K562 (cell line): ENCODE data around the gene SOX8. TPM values are rescaled to one million over a fixed set of nuclear protein-coding genes. Genes with fewer than 3 reads are reported as not detected.

Experiments used
- ATAC-seq: fragments of 200-7000 bp; cut with Tn5 transposase; 3 replicates; pipeline ENCODE4 v1.9.1; 2020; ENCODE audit warnings: moderate library complexity
- BruUV-seq: library from RNA; stranded (reverse); fragments of 400-500 nt; replicated peaks from 2 replicates; lab custom pipeline; 2021; lab: Mats Ljungman, UMichigan
- CTCF ChIA-PET: fragments of 300-600 bp; formaldehyde crosslinking; extraction: SDS; loops from one replicate; lab custom pipeline; 2021; ENCODE audit warnings: low intra/inter-chr PET ratio; lab: Yijun Ruan, JAX
- POLR2A ChIA-PET: fragments of 300-600, 350-650 bp; sonication (Branson Sonifier 250); formaldehyde crosslinking; extraction: SDS; loops from one replicate; lab custom pipeline; 2021; ENCODE audit warnings: antibody characterized with exemption, inconsistent platforms; lab: Yijun Ruan, JAX
- DNase-seq, 4 experiments: peaks; one replicate each; pipeline versions ENCODE4 v3.0.0 to v3.0.0-alpha.2; 2011 to 2018; ENCODE audit warnings: low spot score in 3 of 4, mixed read lengths in 3 of 4; ENCODE audit errors: extremely low read depth in 1 of 4
- FAIRE-seq: peaks from 2 replicates; lab custom pipeline; 2011; peaks lifted over from hg19 to GRCh38; lab: Jason Lieb, UNC
- H2AFZ ChIP-seq: 2 replicates; pipeline ENCODE4 v1.6.0; 2011; ENCODE audit warnings: low read depth, low read length, control low read depth, inconsistent platforms
- H3K27ac ChIP-seq: fragments of 200-600 bp; 3 replicates; pipeline ENCODE4 v1.8.0; 2011; ENCODE audit warnings: low read depth, mild to moderate bottlenecking, control low read depth, inconsistent platforms, low read length, moderate library complexity, mixed read lengths; ENCODE audit errors: extremely low read depth
- H3K27me3 ChIP-seq, 2 experiments: fragments of 300-600 bp in 1 of 2; 2 replicates in 1 of 2; 3 replicates in 1 of 2; pipeline versions ENCODE4 v1.6.0 to v1.8.0; 2011; ENCODE audit warnings: inconsistent platforms in 2 of 2, low read length in 2 of 2, mild to moderate bottlenecking in 1 of 2, mixed read lengths in 1 of 2, moderate library complexity in 1 of 2; ENCODE audit not compliant: control insufficient read depth in 2 of 2, insufficient read depth in 2 of 2
- H3K36me3 ChIP-seq: fragments of 300-600 bp; 3 replicates; pipeline ENCODE4 v1.8.0; 2011; ENCODE audit warnings: mild to moderate bottlenecking, low read length, inconsistent platforms; ENCODE audit not compliant: control insufficient read depth, insufficient read depth
- H3K4me1 ChIP-seq, 2 experiments: fragments of 200-600 bp in 1 of 2; replicated peaks in 1 of 2; 2 replicates in 1 of 2; 3 replicates in 1 of 2; pipeline versions ENCODE4 v1.5.1 to v1.8.0; 2011; ENCODE audit warnings: inconsistent platforms in 2 of 2, low read length in 2 of 2, mild to moderate bottlenecking in 1 of 2, mixed read lengths in 1 of 2, moderate library complexity in 1 of 2; ENCODE audit not compliant: control insufficient read depth in 2 of 2, insufficient read depth in 2 of 2
- H3K4me2 ChIP-seq: 2 replicates; pipeline ENCODE4 v1.6.1; 2011; ENCODE audit warnings: low read length, control low read depth, inconsistent platforms, mixed read lengths; ENCODE audit not compliant: insufficient read depth
- H3K4me3 ChIP-seq: fragments of 200-600 bp; sonication (generic), shearing (Covaris generic); 2 replicates; pipeline ENCODE4 v1.5.1; 2016; ENCODE audit warnings: control low read depth, inconsistent platforms
- H3K79me2 ChIP-seq: fragments of 200-600 bp; 3 replicates; pipeline ENCODE4 v1.8.0; 2011; ENCODE audit warnings: low read length, inconsistent platforms; ENCODE audit not compliant: control insufficient read depth, insufficient read depth
- H3K9ac ChIP-seq, 2 experiments: 2 replicates each; pipeline versions ENCODE4 v1.6.0 to v1.6.1; 2011; ENCODE audit warnings: low read depth in 2 of 2, low read length in 2 of 2, control low read depth in 1 of 2, inconsistent platforms in 1 of 2, mild to moderate bottlenecking in 1 of 2, mixed read lengths in 1 of 2; ENCODE audit not compliant: insufficient read depth in 1 of 2
- H3K9me1 ChIP-seq: one replicate; pipeline ENCODE4 v1.6.0; 2011; ENCODE audit warnings: inconsistent platforms, mild to moderate bottlenecking, low read length, moderate library complexity; ENCODE audit not compliant: control insufficient read depth, insufficient read depth
- H3K9me3 ChIP-seq: replicated peaks from 2 replicates; pipeline ENCODE4 v1.5.1; 2011; ENCODE audit warnings: low read depth, low read length, inconsistent platforms; ENCODE audit not compliant: control insufficient read depth, insufficient read depth
- H4K20me1 ChIP-seq: replicated peaks from 2 replicates; pipeline ENCODE4 v1.6.1; 2011; ENCODE audit warnings: low read length, inconsistent platforms, mixed read lengths; ENCODE audit not compliant: control insufficient read depth, insufficient read depth
- AFF4 ChIP-seq: sonication (generic); formaldehyde crosslinking; IDR thresholded peaks from 2 replicates; pipeline ENCODE4 v1.8.0; 2023; ENCODE audit warnings: mild to moderate bottlenecking, missing genetic modification reagents
- ATF3 ChIP-seq, 2 experiments: fragments of 450-650 bp in 1 of 2; sonication (generic) in 1 of 2; formaldehyde crosslinking in 1 of 2; IDR thresholded peaks in 1 of 2; conservative IDR thresholded peaks in 1 of 2; 2 replicates each; pipeline versions ENCODE4 v1.6.1 to v1.8.1; 2016 to 2023; ENCODE audit warnings: mild to moderate bottlenecking in 2 of 2, moderate library complexity in 2 of 2, inconsistent platforms in 1 of 2, missing genetic modification reagents in 1 of 2
- FOSL1 ChIP-seq: fragments of 200-800 bp; sonication (Bioruptor generic); conservative IDR thresholded peaks from 2 replicates; pipeline ENCODE4 v1.6.1; 2016; ENCODE audit warnings: missing genetic modification characterization, missing compliant biosample characterization
- ZBTB17 ChIP-seq: fragments of 450-650 bp; formaldehyde crosslinking; IDR thresholded peaks from 2 replicates; pipeline ENCODE4 v1.4.0; 2020; ENCODE audit warnings: mild to moderate bottlenecking
- ZBTB8A ChIP-seq: fragments of 450-650 bp; IDR thresholded peaks from 2 replicates; pipeline ENCODE4 v1.6.1; 2018; ENCODE audit warnings: mild to moderate bottlenecking, moderate library complexity; ENCODE audit not compliant: partially characterized antibody
- ZNF518B ChIP-seq: fragments of 250-450 bp; sonication (Bioruptor Pico); IDR thresholded peaks from 2 replicates; pipeline ENCODE4 v1.5.0; 2021; ENCODE audit warnings: mild to moderate bottlenecking, moderate library complexity
- ZNF717 ChIP-seq: fragments of 250-450 bp; sonication (Bioruptor Pico); IDR thresholded peaks from 2 replicates; pipeline ENCODE4 v1.5.0; 2021
- WGBS: fragments of 100-300 bp; shearing (Covaris generic); methylation state at CpG from one replicate; pipeline ENCODE4 v1.1.6; 2016; ENCODE audit warnings: low coverage, mixed read lengths; ENCODE audit not compliant: insufficient coverage; ENCODE audit errors: missing lambda C conversion rate; 5-methylcytosine and 5-hydroxymethylcytosine counted together
- in situ Hi-C: fragments of 300-500 bp; cut with MboI; formaldehyde crosslinking; loops from 4 replicates; pipeline ENCODE4 v1.15.0; 2018; ENCODE audit warnings: inconsistent platforms, mixed read lengths
- intact Hi-C: fragments of 100-400 bp; cut with micrococcal nuclease; formaldehyde crosslinking; loops from 2 replicates; pipeline ENCODE4 v1.14.2; 2022
- polyA plus RNA-seq, 8 experiments: library from polyadenylated mRNA; depleted of rRNA in 4 of 8; stranded (reverse) in 5 of 8; unstranded in 3 of 8; fragments of >200 nt; fragmentation: Nextera tagmentation in 2 of 8; fragmentation: Illumina TruSeq in 1 of 8; extraction: Ambion mirVana in 2 of 8; extraction: Trizol in 1 of 8; gene quantifications; 2 replicates each; pipeline versions ENCODE4 v1.2.1 to v1.2.3, GENCODE V29; 2011 to 2014; ENCODE audit warnings: inconsistent platforms in 1 of 8, missing spikeins in 1 of 8
- total RNA-seq, 7 experiments: library from RNA; depleted of rRNA in 6 of 7; stranded (reverse); fragments of >200 nt in 6 of 7; fragmentation: Illumina TruSeq in 2 of 7; extraction: Trizol in 2 of 7; gene quantifications; 2 replicates each; pipeline versions ENCODE4 v1.2.1 to v1.2.3, GENCODE V29; 2011 to 2021; ENCODE audit warnings: low replicate concordance in 1 of 7

The SOX8 gene
- total and polyA plus RNA-seq, 9 of the 15 experiments (the other 6 are each of a cell fraction or from before 2014, with no cell fraction given) = 0.07 to 0.15 (median 0.15) TPM; not detected in 6

GRCh38 chr16:1002399-1003166 is 21.0 kb downstream of the SOX8 start:
- no TSS peak for BruUV-seq
- POLR2A ChIA-PET = interaction anchor here (0.6 kb wide), 1 partner anchor 121 kb away, joined by 3 read pairs; no protein-coding TSS in a partner anchor
- no peak overlapping the region for H2AFZ ChIP-seq
- H3K4me1 ChIP-seq = peaks cover 0 to 34% of the 10 kb centered on the region in 2 experiments; a peak in 2 of 5 replicates
- H3K9ac ChIP-seq = peak overlapping the region in 1 of 2 experiments; percentile 45; a peak in 1 of 4 replicates
- H3K9me3 ChIP-seq = 0 out of 2 replicates have a peak, but pooled peaks cover 2% of the 10 kb centered on the region
- intact Hi-C loops = no loop called here
- no peak overlapping the region for H3K4me2 ChIP-seq
- CTCF ChIA-PET = no interaction called here
- FAIRE-seq = peak; percentile 85
- in situ Hi-C loops = no loop called here
- ATAC-seq = peak; percentile 76
- H3K36me3 ChIP-seq = no peaks in the 10 kb centered on the region
- no peak overlapping the region for H3K27ac ChIP-seq
- DNase-seq = peak; percentile 64 to 77 (median 73)
- 6% methylated on average over 37 of the region's 46 CpGs for WGBS
- H3K4me3 ChIP-seq = no peak overlapping the region
- H3K9me1 ChIP-seq = no peaks in the 10 kb centered on the region
- H3K27me3 ChIP-seq = peaks cover 34 to 87% of the 10 kb centered on the region in 2 experiments; a peak in 4 of 5 replicates
- peaks cover 12% of the 10 kb centered on the region for H4K20me1 ChIP-seq
- no peaks in the 10 kb centered on the region for H3K79me2 ChIP-seq
- no peak for TF ChIP-seq ZNF717 (CRISPR knock-in tag)
- no peak for TF ChIP-seq ZBTB17 (CRISPR knock-in tag)
- TF ChIP-seq ATF3 (IDR thresholded peaks at IDR 0.05) = peak; percentile 98
- TF ChIP-seq ATF3 (CRISPR knock-in tag; conservative IDR thresholded peaks at IDR 0.05) = peak; percentile 94
- TF ChIP-seq FOSL1 (tag) = peak; percentile 99
- TF ChIP-seq ZBTB8A = no peak
- TF ChIP-seq ZNF518B (CRISPR knock-in tag) = no peak
- no peak for TF ChIP-seq AFF4
